Uterus (tissue), 2 donors: ENCODE measurements around the gene CYSRT1.

Source experiments
- CTCF ChIP-seq, 4 experiments: fragments of 200-600 bp in 2 of 4; fragments of 450-650 bp in 2 of 4; sonication (generic) in 2 of 4; IDR thresholded peaks; one replicate each; pipeline ENCODE4 v1.5.1; 2016 to 2019; ENCODE audit warnings: antibody characterized with exemption in 4 of 4, mild to moderate bottlenecking in 2 of 4, moderate library complexity in 1 of 4
- POLR2A ChIP-seq, 2 donors: fragments of 450-650 bp; IDR thresholded peaks; one replicate each; pipeline ENCODE4 v1.6.1; 2016; ENCODE audit warnings: antibody characterized with exemption in 2 of 2, mild to moderate bottlenecking in 1 of 2, moderate library complexity in 1 of 2

DNA sequence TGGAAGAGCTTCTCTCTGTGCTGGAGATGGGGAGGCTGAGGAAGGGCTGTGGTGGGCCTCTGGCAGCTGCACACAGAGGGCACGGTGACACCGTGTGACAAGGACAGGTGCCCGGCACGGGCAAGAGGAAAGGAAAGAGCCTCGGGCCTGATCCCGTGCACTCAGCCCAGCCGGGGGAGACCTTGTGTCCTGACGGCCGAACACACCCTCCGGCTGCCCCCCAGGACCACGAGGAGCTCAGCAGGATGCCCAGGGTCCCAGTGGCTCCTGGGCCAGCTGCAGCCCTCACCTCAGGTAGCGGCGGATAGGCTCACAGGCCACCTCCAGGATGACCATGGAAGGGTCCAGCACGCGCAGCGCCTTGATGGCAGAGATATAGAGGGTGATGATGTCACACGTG lies 42.1 kb upstream of the CYSRT1 start:
- TF ChIP-seq POLR2A (IDR thresholded peaks at IDR 0.05), result no peak
- no peak for TF ChIP-seq CTCF (IDR thresholded peaks at IDR 0.05)
